HepG2 (cell line): ENCODE data around the gene ZNRF3. TPM values are rescaled to one million over a fixed set of nuclear protein-coding genes. Genes with fewer than 3 reads are reported as not detected.
A peak's percentile ranks its signal among the peaks of the same experiment; 100 is the strongest.

Experiments
- CBX1 ChIP-seq: IDR thresholded peaks from one replicate; pipeline ENCODE4 v1.6.1; 2016; ENCODE audit warnings: antibody characterized with exemption, low read depth
- CREB1 ChIP-seq, 2 experiments: fragments of 450-650 bp in 1 of 2; IDR thresholded peaks; 2 replicates each; pipeline ENCODE4 v1.6.1; 2016 to 2017; ENCODE audit warnings: control low read depth in 1 of 2, mild to moderate bottlenecking in 1 of 2, missing compliant biosample characterization in 1 of 2, missing genetic modification characterization in 1 of 2
- ESRRA ChIP-seq: sonication (generic); formaldehyde crosslinking; IDR thresholded peaks from 2 replicates; pipeline ENCODE4 v1.5.1; 2020; ENCODE audit warnings: mild to moderate bottlenecking, low read depth, missing genetic modification reagents
- PBX3 ChIP-seq: sonication (generic); formaldehyde crosslinking; IDR thresholded peaks from 2 replicates; pipeline ENCODE4 v1.8.1; 2023; ENCODE audit warnings: missing genetic modification reagents, inconsistent platforms, borderline replicate concordance
- PHF21A ChIP-seq: sonication (generic); formaldehyde crosslinking; IDR thresholded peaks from 2 replicates; pipeline ENCODE4 v1.5.0; 2020; ENCODE audit warnings: mild to moderate bottlenecking, missing genetic modification reagents
- SMYD3 ChIP-seq: sonication (generic); formaldehyde crosslinking; IDR thresholded peaks from 2 replicates; pipeline ENCODE4 v1.8.1; 2023; ENCODE audit warnings: mild to moderate bottlenecking, missing genetic modification reagents
- TERF1 ChIP-seq: sonication (generic); formaldehyde crosslinking; IDR thresholded peaks from 2 replicates; pipeline ENCODE4 v1.8.0; 2022; ENCODE audit warnings: mild to moderate bottlenecking, missing genetic modification reagents, moderate library complexity
- ZNF275 ChIP-seq: sonication (generic); formaldehyde crosslinking; IDR thresholded peaks from 2 replicates; pipeline ENCODE4 v1.8.0; 2022; ENCODE audit warnings: missing genetic modification reagents, mild to moderate bottlenecking, inconsistent platforms, borderline replicate concordance
- ZNF562 ChIP-seq: sonication (generic); formaldehyde crosslinking; IDR thresholded peaks from 2 replicates; pipeline ENCODE4 v1.8.0; 2022; ENCODE audit warnings: missing genetic modification reagents, borderline replicate concordance
- ZNF670 ChIP-seq: sonication (generic); formaldehyde crosslinking; IDR thresholded peaks from 2 replicates; pipeline ENCODE4 v1.8.0; 2022; ENCODE audit warnings: mild to moderate bottlenecking, missing genetic modification reagents, borderline replicate concordance
- polyA plus RNA-seq, 8 experiments: library from polyadenylated mRNA; depleted of rRNA in 3 of 8; stranded (reverse) in 7 of 8; unstranded in 1 of 8; fragments of >200 nt; fragmentation: Illumina TruSeq in 4 of 8; extraction: Trizol in 4 of 8; gene quantifications; 2 replicates each; pipeline versions ENCODE4 v1.2.1 to v1.2.3, GENCODE V29; 2011 to 2016; ENCODE audit warnings: low read depth in 4 of 8, missing spikeins in 1 of 8, mixed read lengths in 1 of 8; ENCODE audit not compliant: insufficient read depth in 1 of 8
- total RNA-seq, 5 experiments: library from RNA; depleted of rRNA; stranded (reverse); fragments of >200 nt; fragmentation: Illumina TruSeq; extraction: Trizol; gene quantifications; 2 replicates each; pipeline ENCODE4 v1.2.3, GENCODE V29; 2016; ENCODE audit warnings: low read depth in 1 of 5
- TF ChIP-seq, protein P1 (sequence below): sonication (generic); formaldehyde crosslinking; IDR thresholded peaks from 2 replicates; pipeline ENCODE4 v1.5.1; 2020; ENCODE audit warnings: missing genetic modification reagents, mild to moderate bottlenecking, borderline replicate concordance
- TF ChIP-seq, protein P2 (sequence below): sonication (generic); formaldehyde crosslinking; IDR thresholded peaks from 2 replicates; pipeline ENCODE4 v1.5.1; 2020; ENCODE audit warnings: mild to moderate bottlenecking, missing genetic modification reagents, moderate library complexity
- TF ChIP-seq, protein P3 (sequence below): sonication (generic); formaldehyde crosslinking; IDR thresholded peaks from 2 replicates; pipeline ENCODE4 v1.4.0; 2020; ENCODE audit warnings: mild to moderate bottlenecking, missing genetic modification reagents
- TF ChIP-seq, protein P4 (sequence below): sonication (generic); formaldehyde crosslinking; IDR thresholded peaks from 2 replicates; pipeline ENCODE4 v1.5.0; 2020; ENCODE audit warnings: mild to moderate bottlenecking, missing genetic modification reagents, moderate library complexity
- TF ChIP-seq, protein P5 (sequence below): sonication (generic); formaldehyde crosslinking; IDR thresholded peaks from 2 replicates; pipeline ENCODE4 v1.4.0; 2020; ENCODE audit warnings: mild to moderate bottlenecking, low read depth, missing genetic modification reagents

Gene ZNRF3
- total and polyA plus RNA-seq, 2 of the 13 experiments (the other 11 are each of a cell fraction or from before 2014, with no cell fraction given) = 20.3 to 36.7 TPM

GRCh38 chr22:28911777-28912669 lies 28.7 kb downstream of the ZNRF3 start (continued):
- TF ChIP-seq ZNF562 (CRISPR knock-in tag) (no peak), ZNF275 (CRISPR knock-in tag) (no peak), ESRRA (CRISPR knock-in tag) (no peak), PBX3 (no peak), TERF1 (CRISPR knock-in tag) (no peak), PHF21A (CRISPR knock-in tag) (peak; percentile 84), CREB1 (IDR thresholded peaks at IDR 0.05) (no peak), CREB1 (CRISPR knock-in tag; IDR thresholded peaks at IDR 0.05) (peak; percentile 49; the same call in 1 of the 2 replicates), ZNF670 (CRISPR knock-in tag) (no peak), SMYD3 (no peak), CBX1 (no peak)
- TF ChIP-seq, protein P1, sequence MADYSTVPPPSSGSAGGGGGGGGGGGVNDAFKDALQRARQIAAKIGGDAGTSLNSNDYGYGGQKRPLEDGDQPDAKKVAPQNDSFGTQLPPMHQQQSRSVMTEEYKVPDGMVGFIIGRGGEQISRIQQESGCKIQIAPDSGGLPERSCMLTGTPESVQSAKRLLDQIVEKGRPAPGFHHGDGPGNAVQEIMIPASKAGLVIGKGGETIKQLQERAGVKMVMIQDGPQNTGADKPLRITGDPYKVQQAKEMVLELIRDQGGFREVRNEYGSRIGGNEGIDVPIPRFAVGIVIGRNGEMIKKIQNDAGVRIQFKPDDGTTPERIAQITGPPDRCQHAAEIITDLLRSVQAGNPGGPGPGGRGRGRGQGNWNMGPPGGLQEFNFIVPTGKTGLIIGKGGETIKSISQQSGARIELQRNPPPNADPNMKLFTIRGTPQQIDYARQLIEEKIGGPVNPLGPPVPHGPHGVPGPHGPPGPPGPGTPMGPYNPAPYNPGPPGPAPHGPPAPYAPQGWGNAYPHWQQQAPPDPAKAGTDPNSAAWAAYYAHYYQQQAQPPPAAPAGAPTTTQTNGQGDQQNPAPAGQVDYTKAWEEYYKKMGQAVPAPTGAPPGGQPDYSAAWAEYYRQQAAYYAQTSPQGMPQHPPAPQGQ (CRISPR knock-in tag) = no peak
- TF ChIP-seq, protein P2, sequence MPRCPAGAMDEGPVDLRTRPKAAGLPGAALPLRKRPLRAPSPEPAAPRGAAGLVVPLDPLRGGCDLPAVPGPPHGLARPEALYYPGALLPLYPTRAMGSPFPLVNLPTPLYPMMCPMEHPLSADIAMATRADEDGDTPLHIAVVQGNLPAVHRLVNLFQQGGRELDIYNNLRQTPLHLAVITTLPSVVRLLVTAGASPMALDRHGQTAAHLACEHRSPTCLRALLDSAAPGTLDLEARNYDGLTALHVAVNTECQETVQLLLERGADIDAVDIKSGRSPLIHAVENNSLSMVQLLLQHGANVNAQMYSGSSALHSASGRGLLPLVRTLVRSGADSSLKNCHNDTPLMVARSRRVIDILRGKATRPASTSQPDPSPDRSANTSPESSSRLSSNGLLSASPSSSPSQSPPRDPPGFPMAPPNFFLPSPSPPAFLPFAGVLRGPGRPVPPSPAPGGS (CRISPR knock-in tag) = no peak
- TF ChIP-seq, protein P3, sequence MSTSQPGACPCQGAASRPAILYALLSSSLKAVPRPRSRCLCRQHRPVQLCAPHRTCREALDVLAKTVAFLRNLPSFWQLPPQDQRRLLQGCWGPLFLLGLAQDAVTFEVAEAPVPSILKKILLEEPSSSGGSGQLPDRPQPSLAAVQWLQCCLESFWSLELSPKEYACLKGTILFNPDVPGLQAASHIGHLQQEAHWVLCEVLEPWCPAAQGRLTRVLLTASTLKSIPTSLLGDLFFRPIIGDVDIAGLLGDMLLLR (CRISPR knock-in tag) = no peak
- TF ChIP-seq, protein P4, sequence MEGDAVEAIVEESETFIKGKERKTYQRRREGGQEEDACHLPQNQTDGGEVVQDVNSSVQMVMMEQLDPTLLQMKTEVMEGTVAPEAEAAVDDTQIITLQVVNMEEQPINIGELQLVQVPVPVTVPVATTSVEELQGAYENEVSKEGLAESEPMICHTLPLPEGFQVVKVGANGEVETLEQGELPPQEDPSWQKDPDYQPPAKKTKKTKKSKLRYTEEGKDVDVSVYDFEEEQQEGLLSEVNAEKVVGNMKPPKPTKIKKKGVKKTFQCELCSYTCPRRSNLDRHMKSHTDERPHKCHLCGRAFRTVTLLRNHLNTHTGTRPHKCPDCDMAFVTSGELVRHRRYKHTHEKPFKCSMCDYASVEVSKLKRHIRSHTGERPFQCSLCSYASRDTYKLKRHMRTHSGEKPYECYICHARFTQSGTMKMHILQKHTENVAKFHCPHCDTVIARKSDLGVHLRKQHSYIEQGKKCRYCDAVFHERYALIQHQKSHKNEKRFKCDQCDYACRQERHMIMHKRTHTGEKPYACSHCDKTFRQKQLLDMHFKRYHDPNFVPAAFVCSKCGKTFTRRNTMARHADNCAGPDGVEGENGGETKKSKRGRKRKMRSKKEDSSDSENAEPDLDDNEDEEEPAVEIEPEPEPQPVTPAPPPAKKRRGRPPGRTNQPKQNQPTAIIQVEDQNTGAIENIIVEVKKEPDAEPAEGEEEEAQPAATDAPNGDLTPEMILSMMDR (CRISPR knock-in tag) = peak; percentile 32; the same call in 1 of the 2 replicates
- TF ChIP-seq, protein P5, sequence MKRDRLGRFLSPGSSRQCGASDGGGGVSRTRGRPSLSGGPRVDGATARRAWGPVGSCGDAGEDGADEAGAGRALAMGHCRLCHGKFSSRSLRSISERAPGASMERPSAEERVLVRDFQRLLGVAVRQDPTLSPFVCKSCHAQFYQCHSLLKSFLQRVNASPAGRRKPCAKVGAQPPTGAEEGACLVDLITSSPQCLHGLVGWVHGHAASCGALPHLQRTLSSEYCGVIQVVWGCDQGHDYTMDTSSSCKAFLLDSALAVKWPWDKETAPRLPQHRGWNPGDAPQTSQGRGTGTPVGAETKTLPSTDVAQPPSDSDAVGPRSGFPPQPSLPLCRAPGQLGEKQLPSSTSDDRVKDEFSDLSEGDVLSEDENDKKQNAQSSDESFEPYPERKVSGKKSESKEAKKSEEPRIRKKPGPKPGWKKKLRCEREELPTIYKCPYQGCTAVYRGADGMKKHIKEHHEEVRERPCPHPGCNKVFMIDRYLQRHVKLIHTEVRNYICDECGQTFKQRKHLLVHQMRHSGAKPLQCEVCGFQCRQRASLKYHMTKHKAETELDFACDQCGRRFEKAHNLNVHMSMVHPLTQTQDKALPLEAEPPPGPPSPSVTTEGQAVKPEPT (CRISPR knock-in tag) = no peak
